Measurements from ENCODE around the gene FAM81B.

FAM81B gene

GRCh38 chr5:95440825-95441224 is 49.7 kb downstream of the FAM81B start:
- no peak for DNase-seq (ENCODE audit: low read depth in 2 of 2)
- H3K4me3 ChIP-seq (replicated peaks in 1 of 2; ENCODE audit: low read depth in 2 of 2, low read length in 2 of 2) = no peak overlapping the region
- no peak for TF ChIP-seq CTCF (IDR thresholded peaks at IDR 0.05; ENCODE audit: low read depth, low read length)

GRCh38 chr5:95441636-95442035 is 50.5 kb downstream of the FAM81B start:
- DNase-seq (ENCODE audit: low read depth in 2 of 2) = no peak
- TF ChIP-seq CTCF (IDR thresholded peaks at IDR 0.05; ENCODE audit: low read depth, low read length) = no peak
- no peak overlapping the region for H3K4me3 ChIP-seq (replicated peaks in 1 of 2; ENCODE audit: low read depth in 2 of 2, low read length in 2 of 2)

GRCh38 chr5:95445442-95445841 is 54.3 kb downstream of the FAM81B start:
- no peak for DNase-seq (ENCODE audit: low read depth in 2 of 2)

GRCh38 chr5:95445995-95446394 is 54.8 kb downstream of the FAM81B start:
- H3K4me3 ChIP-seq (replicated peaks in 1 of 2; ENCODE audit: low read depth in 2 of 2, low read length in 2 of 2) = no peak overlapping the region
- TF ChIP-seq CTCF (IDR thresholded peaks at IDR 0.05; ENCODE audit: low read depth, low read length) = no peak
- DNase-seq (ENCODE audit: low read depth in 2 of 2) = peak; percentile 71 to 76

More at GRCh38 chr5:95445442-95445841, 54.3 kb downstream of the FAM81B start:
- H3K4me3 ChIP-seq (replicated peaks in 1 of 2; ENCODE audit: low read depth in 2 of 2, low read length in 2 of 2) = no peak overlapping the region
- TF ChIP-seq CTCF (IDR thresholded peaks at IDR 0.05; ENCODE audit: low read depth, low read length) = no peak

- DNase-seq (ENCODE audit: low read depth in 2 of 2) = peak in 1 of 2 donors; percentile 71
- no peak for TF ChIP-seq CTCF (IDR thresholded peaks at IDR 0.05; ENCODE audit: low read depth, low read length)
- no peak overlapping the region for H3K4me3 ChIP-seq (replicated peaks in 1 of 2; ENCODE audit: low read depth in 2 of 2, low read length in 2 of 2)
Observed at GRCh38 chr5:95446560-95447221, 55.5 kb downstream of the FAM81B start.

GRCh38 chr5:95447961-95448360 is 56.8 kb downstream of the FAM81B start:
- TF ChIP-seq CTCF (IDR thresholded peaks at IDR 0.05; ENCODE audit: low read depth, low read length) = no peak
- no peak overlapping the region for H3K4me3 ChIP-seq (replicated peaks in 1 of 2; ENCODE audit: low read depth in 2 of 2, low read length in 2 of 2)
- DNase-seq (ENCODE audit: low read depth in 2 of 2) = no peak

GRCh38 chr5:95448789-95449188 is 57.6 kb downstream of the FAM81B start:
- no peak overlapping the region for H3K4me3 ChIP-seq (replicated peaks in 1 of 2; ENCODE audit: low read depth in 2 of 2, low read length in 2 of 2)
- no peak for DNase-seq (ENCODE audit: low read depth in 2 of 2)
- no peak for TF ChIP-seq CTCF (IDR thresholded peaks at IDR 0.05; ENCODE audit: low read depth, low read length)
